Vagina (tissue), 2 donors: ENCODE results near the gene SH2D3C. TPM values are rescaled to one million over a fixed set of nuclear protein-coding genes. Genes with fewer than 3 reads are reported as not detected.
A peak's percentile ranks its signal among the peaks of the same experiment; 100 is the strongest.

Experiments
- DNase-seq, 2 donors: peaks; one replicate each; pipeline ENCODE4 v3.0.0-alpha.2; 2017; ENCODE audit errors: extremely low spot score in 2 of 2
- H3K27ac ChIP-seq: fragments of 200-600 bp; sonication (generic); one replicate; pipeline ENCODE4 v1.5.1; 2019
- H3K27me3 ChIP-seq: fragments of 200-600 bp; sonication (generic); one replicate; pipeline ENCODE4 v1.5.1; 2019
- H3K36me3 ChIP-seq, 2 donors: fragments of 200-600 bp; sonication (generic); one replicate each; pipeline ENCODE4 v1.5.1; 2017 to 2019
- H3K4me1 ChIP-seq: fragments of 200-600 bp; sonication (generic); one replicate; pipeline ENCODE4 v1.5.1; 2019
- H3K4me3 ChIP-seq, 2 donors: fragments of 200-600 bp; sonication (generic); 1 replicate in 1 of 2; 2 replicates in 1 of 2; pipeline ENCODE4 v1.5.1; 2016 to 2019
- H3K9me3 ChIP-seq: fragments of 200-600 bp; sonication (generic); one replicate; pipeline ENCODE4 v1.5.1; 2019
- CTCF ChIP-seq, 3 experiments: fragments of 450-650 bp in 2 of 3; fragments of 200-600 bp in 1 of 3; sonication (generic) in 1 of 3; IDR thresholded peaks; one replicate each; pipeline ENCODE4 v1.5.1; 2017 to 2019; ENCODE audit warnings: antibody characterized with exemption in 3 of 3, mild to moderate bottlenecking in 2 of 3, moderate library complexity in 2 of 3
- POLR2A ChIP-seq, 2 donors: fragments of 450-650 bp; IDR thresholded peaks; one replicate each; pipeline ENCODE4 v1.6.1; 2017; ENCODE audit warnings: antibody characterized with exemption in 2 of 2, mild to moderate bottlenecking in 2 of 2, moderate library complexity in 2 of 2
- POLR2AphosphoS5 ChIP-seq, 2 donors: sonication (generic); formaldehyde crosslinking; IDR thresholded peaks; one replicate each; pipeline ENCODE4 v1.9.0; 2017; ENCODE audit warnings: antibody characterized with exemption in 2 of 2, mild to moderate bottlenecking in 2 of 2, low read depth in 1 of 2; ENCODE audit not compliant: insufficient read depth in 1 of 2
- intact Hi-C: fragments of 100-400 bp; cut with DNase I; formaldehyde crosslinking; loops from one replicate; pipeline ENCODE4 v1.15.1; 2023
- total RNA-seq: library from RNA; depleted of rRNA; stranded (reverse); fragments of >200 nt; gene quantifications from one replicate; pipeline ENCODE4 v1.2.3, GENCODE V29; 2016

SH2D3C gene
- total RNA-seq, 1 donor from 2014 or later: 19.6 TPM

DNA sequence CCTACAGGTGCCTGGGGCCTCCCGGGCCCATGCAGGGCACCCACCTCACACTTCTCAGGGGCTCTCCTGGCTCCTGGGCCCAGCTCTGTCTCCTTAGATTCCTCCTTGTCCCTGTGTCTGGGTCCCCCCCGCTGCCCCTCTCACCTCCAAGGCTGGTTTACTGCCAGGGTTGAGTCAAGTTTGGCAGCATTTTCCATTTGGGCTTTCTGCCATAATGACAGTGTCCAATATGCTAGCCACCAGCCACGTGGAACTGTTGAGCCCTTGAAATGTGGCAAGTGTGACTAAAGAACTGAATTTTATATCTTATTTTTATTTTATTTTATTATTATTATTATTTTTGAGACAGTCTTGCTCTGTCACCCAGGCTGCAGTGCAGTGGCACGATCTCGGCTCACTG is 60.7 kb downstream of the SH2D3C start:
- no peak overlapping the region for H3K27ac ChIP-seq
- no peaks in the 10 kb centered on the region for H3K9me3 ChIP-seq
- intact Hi-C loops: no loop called here
- H3K4me3 ChIP-seq: no peak overlapping the region
- TF ChIP-seq CTCF (IDR thresholded peaks at IDR 0.05): no peak
- TF ChIP-seq POLR2AphosphoS5 (IDR thresholded peaks at IDR 0.05; ENCODE audit: insufficient read depth in 1 of 2, low read depth in 1 of 2): no peak
- no peak for TF ChIP-seq POLR2A (IDR thresholded peaks at IDR 0.05)
- DNase-seq: no peak
- peaks cover 26% of the 10 kb centered on the region for H3K4me1 ChIP-seq
- H3K36me3 ChIP-seq: no peaks in the 10 kb centered on the region
- no peaks in the 10 kb centered on the region for H3K27me3 ChIP-seq

GRCh38 chr9:127716412-127716811 is 62.1 kb downstream of the SH2D3C start:
- H3K4me1 ChIP-seq: peaks cover 26% of the 10 kb centered on the region
- no peak for DNase-seq
- no peaks in the 10 kb centered on the region for H3K9me3 ChIP-seq
- H3K4me3 ChIP-seq: peak overlapping the region; percentile 78 to 83
- intact Hi-C loops: no loop called here
- H3K27me3 ChIP-seq: no peaks in the 10 kb centered on the region
- no peaks in the 10 kb centered on the region for H3K36me3 ChIP-seq
- no peak for TF ChIP-seq POLR2AphosphoS5 (IDR thresholded peaks at IDR 0.05; ENCODE audit: insufficient read depth in 1 of 2, low read depth in 1 of 2)
- no peak overlapping the region for H3K27ac ChIP-seq

DNA sequence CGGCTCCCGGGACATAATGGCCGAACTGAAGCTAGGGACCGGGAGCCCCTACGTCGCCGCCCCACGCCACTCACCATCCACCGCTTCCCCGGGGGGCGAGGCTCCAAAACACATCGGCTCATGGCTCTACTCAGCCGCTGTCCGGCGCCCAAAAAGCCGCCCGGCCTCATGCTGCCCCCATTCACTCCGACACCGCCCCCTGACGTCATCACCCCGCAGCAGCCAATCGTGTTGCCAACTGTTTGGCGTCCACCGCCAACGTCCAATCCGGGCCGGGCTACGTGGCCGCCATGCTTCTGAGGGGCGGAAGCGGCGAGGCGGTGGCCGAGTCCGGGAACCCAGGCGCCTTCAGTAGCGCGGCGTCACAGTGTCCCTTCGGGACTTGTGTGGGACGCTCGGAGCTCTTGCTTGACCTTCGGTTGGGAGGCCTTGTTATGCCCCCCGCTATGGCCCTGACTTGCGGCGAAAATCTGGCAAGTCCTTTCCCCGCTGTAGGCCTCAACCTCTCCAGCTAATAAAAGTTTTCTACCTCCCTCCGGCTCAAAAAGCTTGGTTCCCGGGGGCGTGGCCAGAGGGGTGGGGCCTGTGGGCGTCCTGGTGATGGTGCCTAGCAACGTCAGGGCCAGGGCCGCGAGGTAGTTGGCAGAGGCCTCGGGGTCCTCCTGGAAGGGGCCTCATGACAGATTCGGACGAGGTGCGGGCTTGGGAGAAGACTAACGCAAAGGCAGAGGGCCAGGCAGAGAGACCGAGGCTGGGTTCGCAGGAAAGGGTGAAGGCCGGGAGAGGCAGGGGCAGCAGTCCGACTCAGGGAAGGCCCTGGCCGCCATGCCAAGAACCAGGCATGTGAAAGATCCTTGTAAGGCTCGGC is 62.8 kb downstream of the SH2D3C start, which contains the start of the genes PTRH1 and TTC16:
Gene PTRH1 (minus strand): TSS at position 194 of the 868 bp plus-strand sequence. CDS start 24 bp downstream, at position 170.
Gene TTC16 (plus strand): TSS at position 610 of the 868 bp plus-strand sequence. CDS start 67 bp downstream, at position 677.
- Histone ChIP-seq H3K36me3 (no peaks in the 10 kb centered on the region), H3K4me1 (peaks cover 26% of the 10 kb centered on the region), H3K27ac (peak within 1 kb of the TSS; percentile 57), H3K4me3 (peak within 1 kb of the TSS; percentile 78 to 83), H3K27me3 (no peaks in the 10 kb centered on the region), H3K9me3 (no peaks in the 10 kb centered on the region)
- TF ChIP-seq POLR2A (IDR thresholded peaks at IDR 0.05) (peak in 1 of 2 donors; percentile 2), CTCF (IDR thresholded peaks at IDR 0.05) (no peak), POLR2AphosphoS5 (IDR thresholded peaks at IDR 0.05; ENCODE audit: insufficient read depth in 1 of 2, low read depth in 1 of 2) (peak; percentile 89 to 91)
- DNase-seq: peak in 1 of 2 donors; percentile 98
- intact Hi-C loops: no loop called here

DNA sequence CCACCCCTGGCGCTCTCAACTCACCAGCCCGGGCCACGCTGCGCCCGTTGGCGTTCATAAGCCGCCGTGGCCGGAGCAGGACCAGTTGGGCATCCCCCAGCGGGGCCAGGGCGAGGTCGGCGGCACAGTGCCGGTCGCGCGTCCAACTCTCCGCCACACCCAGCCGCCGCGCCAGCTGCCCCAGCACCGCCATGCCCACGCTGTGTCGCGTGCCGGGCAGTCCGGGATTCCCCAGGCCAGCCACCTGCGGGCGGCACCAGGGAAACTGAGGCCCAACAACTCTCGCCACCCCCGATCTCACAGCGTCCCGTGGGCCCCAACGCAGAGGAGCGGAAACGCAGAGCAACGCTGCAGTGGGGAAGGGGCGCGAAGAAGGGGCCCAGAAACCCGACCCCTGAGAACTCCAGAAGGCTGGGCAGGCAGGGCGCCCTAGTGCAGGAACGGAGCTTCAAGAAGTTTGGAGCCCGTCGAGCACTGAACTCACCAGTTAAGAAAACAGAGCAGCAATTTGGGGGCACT is 63.5 kb downstream of the SH2D3C start:
- no peaks in the 10 kb centered on the region for H3K27me3 ChIP-seq
- intact Hi-C loops: no loop called here
- no peaks in the 10 kb centered on the region for H3K36me3 ChIP-seq
- DNase-seq: no peak
- TF ChIP-seq POLR2AphosphoS5 (IDR thresholded peaks at IDR 0.05; ENCODE audit: insufficient read depth in 1 of 2, low read depth in 1 of 2) (no peak), POLR2A (IDR thresholded peaks at IDR 0.05) (no peak), CTCF (IDR thresholded peaks at IDR 0.05) (no peak)
- H3K27ac ChIP-seq: peak overlapping the region; percentile 57
- no peaks in the 10 kb centered on the region for H3K9me3 ChIP-seq
- H3K4me3 ChIP-seq: peak overlapping the region; percentile 78 to 83
- peaks cover 26% of the 10 kb centered on the region for H3K4me1 ChIP-seq

- intact Hi-C loops: no loop called here
- no peak for DNase-seq
- no peak overlapping the region for H3K27ac ChIP-seq
- H3K4me3 ChIP-seq: peak overlapping the region; percentile 78 to 83
- no peaks in the 10 kb centered on the region for H3K27me3 ChIP-seq
- no peaks in the 10 kb centered on the region for H3K9me3 ChIP-seq
- H3K4me1 ChIP-seq: peaks cover 26% of the 10 kb centered on the region
- TF ChIP-seq POLR2A (IDR thresholded peaks at IDR 0.05): no peak
- H3K36me3 ChIP-seq: no peaks in the 10 kb centered on the region
Measured at GRCh38 chr9:127714020-127714750, 64.3 kb downstream of the SH2D3C start.
